ENCODE measurements around the gene ZNF385C. TPM values are rescaled to one million over a fixed set of nuclear protein-coding genes. Genes with fewer than 3 reads are reported as not detected.
"Not testable (repeated sequence)": the region's sequence is repeated elsewhere in the genome, so short reads cannot be mapped to it uniquely, and the experiment has no call there.

ZNF385C gene
- total RNA-seq, 1 experiment from 2014 or later = 1.1 TPM

- H3K9me2 ChIP-seq (ENCODE audit: insufficient read depth); H3K4me1 ChIP-seq (ENCODE audit: control insufficient read depth in 1 of 2, insufficient read depth in 2 of 2, low read length in 2 of 2); H2AFZ ChIP-seq (ENCODE audit: low read depth, low read length, poor library complexity, severe bottlenecking); H3K9ac ChIP-seq (ENCODE audit: low read length); POLR2A ChIA-PET; DNase-seq (ENCODE audit: low read depth, low spot score); intact Hi-C loops (cut with micrococcal nuclease); H3K27me3 ChIP-seq (ENCODE audit: insufficient read depth, low read length); H3K4me3 ChIP-seq (replicated peaks in 1 of 2; ENCODE audit: low read depth in 1 of 2, low read length in 2 of 2); BruUV-seq (replicated peaks); CTCF ChIA-PET; H3K27ac ChIP-seq (ENCODE audit: low read depth, low read length); RAD21 ChIA-PET (ENCODE audit: low non-redundant PET in 1 of 2, low total read pairs in 2 of 2, uncharacterized antibody in 2 of 2, unreplicated experiment in 2 of 2); ATAC-seq; H3K9me3 ChIP-seq (ENCODE audit: control insufficient read depth in 1 of 2, insufficient read depth in 1 of 2, low read depth in 1 of 2, low read length in 2 of 2); H4K20me1 ChIP-seq (ENCODE audit: insufficient read depth); H3K4me2 ChIP-seq (ENCODE audit: low read length): not testable (repeated sequence)
- Histone ChIP-seq H3K79me2 (ENCODE audit: insufficient read depth, low read length) (peaks cover 93% of the 10 kb centered on the region), H3K36me3 (ENCODE audit: control insufficient read depth in 1 of 2, insufficient read depth in 2 of 2, low read length in 2 of 2) (peaks cover 9 to 19% of the 10 kb centered on the region in 2 experiments; a peak in 3 of 4 replicates)
Measured at GRCh38 chr17:42140690-42141089, 42.4 kb upstream of the ZNF385C start.

- ATAC-seq (no peak; the same call in 1 of the 2 replicates), DNase-seq (ENCODE audit: low read depth, low spot score) (no peak)
- H4K20me1 ChIP-seq (ENCODE audit: insufficient read depth) = no peaks in the 10 kb centered on the region
- H3K9me2 ChIP-seq (ENCODE audit: insufficient read depth) = no peaks in the 10 kb centered on the region
- H3K27ac ChIP-seq (ENCODE audit: low read depth, low read length) = no peak overlapping the region
- peaks cover 0 to 11% of the 10 kb centered on the region in 2 experiments; a peak in 2 of 4 replicates for H3K4me1 ChIP-seq (ENCODE audit: control insufficient read depth in 1 of 2, insufficient read depth in 2 of 2, low read length in 2 of 2)
- TF ChIP-seq RAD21 (IDR thresholded peaks at IDR 0.05; ENCODE audit: low read depth) = no peak
- no peak for TF ChIP-seq CEBPB (IDR thresholded peaks at IDR 0.05; ENCODE audit: low read depth)
- TF ChIP-seq TCF7L2 (IDR thresholded peaks at IDR 0.05; ENCODE audit: borderline replicate concordance, extremely low read depth, insufficient read depth, insufficient read length) = no peak
- no peak for TF ChIP-seq ELF1 (IDR thresholded peaks at IDR 0.05; ENCODE audit: borderline replicate concordance, low read depth)
- TF ChIP-seq EZH2 (IDR thresholded peaks at IDR 0.05) = no peak
- no peak for TF ChIP-seq EGR1 (IDR thresholded peaks at IDR 0.05; ENCODE audit: low read depth)
- RAD21 ChIA-PET (ENCODE audit: low non-redundant PET in 1 of 2, low total read pairs in 2 of 2, uncharacterized antibody in 2 of 2, unreplicated experiment in 2 of 2) = no interaction called here
- no peak overlapping the region for H2AFZ ChIP-seq (ENCODE audit: low read depth, low read length, poor library complexity, severe bottlenecking)
- no peaks in the 10 kb centered on the region for H3K27me3 ChIP-seq (ENCODE audit: insufficient read depth, low read length)
- POLR2A ChIA-PET = interaction anchor here (1.2 kb wide), 1 partner anchor 13 kb away, joined by 3 read pairs; no protein-coding TSS in a partner anchor
- no peak overlapping the region for H3K9ac ChIP-seq (ENCODE audit: low read length)
- peaks cover 96% of the 10 kb centered on the region for H3K79me2 ChIP-seq (ENCODE audit: insufficient read depth, low read length)
- intact Hi-C loops (cut with micrococcal nuclease) = no loop called here
- peaks cover 4 to 19% of the 10 kb centered on the region in 2 experiments; a peak in 3 of 4 replicates for H3K36me3 ChIP-seq (ENCODE audit: control insufficient read depth in 1 of 2, insufficient read depth in 2 of 2, low read length in 2 of 2)
- no peaks in the 10 kb centered on the region for H3K9me3 ChIP-seq (ENCODE audit: control insufficient read depth in 1 of 2, insufficient read depth in 1 of 2, low read depth in 1 of 2, low read length in 2 of 2)
- H3K4me3 ChIP-seq (replicated peaks in 1 of 2; ENCODE audit: low read depth in 1 of 2, low read length in 2 of 2) = no peak overlapping the region
- CTCF ChIA-PET = no interaction called here
- BruUV-seq (replicated peaks) = no TSS peak
- no peak overlapping the region for H3K4me2 ChIP-seq (ENCODE audit: low read length)
Measured at GRCh38 chr17:42138749-42139492, 40.6 kb upstream of the ZNF385C start.
